Hypothalamus (tissue), 51 donors: ENCODE data around the gene U2AF1L4.
"Not testable (repeated sequence)": the region's sequence is repeated elsewhere in the genome, so short reads cannot be mapped to it uniquely, and the experiment has no call there.

Experiments
- DNase-seq, 51 donors: peaks; one replicate each; lab custom pipeline; 2025; lab: John Stamatoyannopoulos, UW

The U2AF1L4 gene

DNA sequence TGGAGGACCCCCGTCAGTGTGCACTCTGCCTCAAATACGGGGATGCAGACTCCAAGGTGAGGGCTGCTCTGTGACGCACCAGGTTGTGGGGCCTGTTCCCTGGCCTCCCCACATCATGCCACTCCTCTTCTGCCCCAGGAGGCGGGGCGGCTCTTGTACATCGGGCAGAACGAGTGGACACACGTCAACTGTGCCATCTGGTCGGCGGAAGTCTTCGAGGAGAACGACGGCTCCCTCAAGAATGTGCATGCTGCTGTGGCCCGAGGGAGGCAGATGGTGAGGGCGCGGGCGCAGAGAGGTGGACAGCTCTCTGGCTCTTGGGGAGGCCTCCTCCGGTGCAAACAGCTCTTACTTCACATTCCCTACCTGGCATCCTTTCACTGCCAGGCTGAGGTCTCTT is 16.2 kb downstream of the U2AF1L4 start:
- DNase-seq, result no peak

DNA sequence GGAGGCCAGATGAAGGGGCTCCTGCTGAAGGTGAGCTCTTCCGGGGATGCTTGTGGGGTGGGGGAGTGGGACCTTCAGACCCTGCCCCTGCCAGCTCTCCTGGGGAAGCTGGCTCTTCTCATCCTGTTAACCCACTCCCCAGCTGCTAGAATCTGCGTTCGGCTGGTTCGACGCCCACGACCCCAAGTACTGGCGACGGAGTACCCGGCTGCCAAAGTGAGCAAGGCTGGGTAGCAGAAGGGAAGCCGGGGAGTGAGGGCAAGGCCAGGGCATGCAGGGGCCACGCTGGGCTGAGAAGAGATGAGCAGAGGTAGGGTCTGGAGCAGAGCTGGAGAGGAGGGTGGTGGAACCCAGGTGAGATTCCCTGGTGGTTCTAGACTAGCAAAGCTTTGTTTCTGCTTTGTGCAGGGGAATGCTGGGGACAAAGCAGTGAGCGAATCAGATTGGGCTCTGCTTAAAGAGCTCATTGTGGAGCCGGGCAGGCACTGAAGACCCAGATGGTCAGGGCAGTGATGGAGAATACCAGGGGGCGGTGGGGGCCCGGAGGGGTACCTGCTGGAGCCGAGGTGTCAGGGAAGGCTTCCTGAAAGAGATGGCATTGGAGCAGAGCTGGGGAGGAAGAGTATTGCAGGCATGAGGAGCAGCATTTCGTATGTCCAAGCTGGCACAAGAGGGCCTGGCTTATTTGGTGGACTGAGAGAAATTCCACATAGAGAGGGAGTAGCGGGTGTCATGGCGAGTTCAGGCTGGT is 17.1 kb downstream of the U2AF1L4 start:
- DNase-seq, result no peak

DNA sequence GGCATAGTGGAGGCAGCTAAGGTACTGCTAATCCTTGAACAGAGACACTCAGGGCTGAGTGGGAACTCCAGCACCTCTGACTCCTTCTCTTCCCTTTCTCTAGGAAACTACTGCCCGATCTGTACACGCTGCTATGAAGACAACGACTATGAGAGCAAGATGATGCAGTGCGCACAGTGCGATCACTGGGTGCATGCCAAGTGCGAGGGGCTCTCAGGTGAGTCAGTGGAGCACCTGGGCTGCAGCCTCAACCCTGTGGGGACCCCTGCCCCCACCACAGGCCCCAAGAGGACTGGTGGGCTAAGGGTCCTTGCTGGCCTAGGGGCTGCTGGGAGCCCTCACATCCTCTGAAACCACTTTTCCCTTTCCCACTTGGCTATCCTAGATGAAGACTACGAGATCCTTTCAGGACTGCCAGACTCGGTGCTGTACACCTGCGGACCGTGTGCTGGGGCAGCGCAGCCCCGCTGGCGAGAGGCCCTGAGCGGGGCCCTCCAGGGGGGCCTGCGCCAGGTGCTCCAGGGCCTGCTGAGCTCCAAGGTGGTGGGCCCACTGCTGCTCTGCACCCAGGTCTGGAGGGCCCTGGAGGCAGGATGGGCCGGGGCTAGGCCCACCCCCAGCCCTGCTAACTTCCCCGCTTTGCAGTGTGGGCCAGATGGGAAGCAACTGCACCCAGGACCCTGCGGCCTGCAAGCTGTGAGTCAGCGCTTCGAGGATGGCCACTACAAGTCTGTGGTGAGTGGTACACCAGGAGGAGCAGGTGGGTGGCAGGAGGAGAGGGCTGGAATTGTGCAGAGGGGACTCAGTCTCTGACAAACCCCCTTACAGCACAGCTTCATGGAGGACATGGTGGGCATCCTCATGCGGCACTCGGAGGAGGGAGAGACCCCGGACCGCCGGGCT is 17.9 kb downstream of the U2AF1L4 start:
- DNase-seq, result no peak

DNA sequence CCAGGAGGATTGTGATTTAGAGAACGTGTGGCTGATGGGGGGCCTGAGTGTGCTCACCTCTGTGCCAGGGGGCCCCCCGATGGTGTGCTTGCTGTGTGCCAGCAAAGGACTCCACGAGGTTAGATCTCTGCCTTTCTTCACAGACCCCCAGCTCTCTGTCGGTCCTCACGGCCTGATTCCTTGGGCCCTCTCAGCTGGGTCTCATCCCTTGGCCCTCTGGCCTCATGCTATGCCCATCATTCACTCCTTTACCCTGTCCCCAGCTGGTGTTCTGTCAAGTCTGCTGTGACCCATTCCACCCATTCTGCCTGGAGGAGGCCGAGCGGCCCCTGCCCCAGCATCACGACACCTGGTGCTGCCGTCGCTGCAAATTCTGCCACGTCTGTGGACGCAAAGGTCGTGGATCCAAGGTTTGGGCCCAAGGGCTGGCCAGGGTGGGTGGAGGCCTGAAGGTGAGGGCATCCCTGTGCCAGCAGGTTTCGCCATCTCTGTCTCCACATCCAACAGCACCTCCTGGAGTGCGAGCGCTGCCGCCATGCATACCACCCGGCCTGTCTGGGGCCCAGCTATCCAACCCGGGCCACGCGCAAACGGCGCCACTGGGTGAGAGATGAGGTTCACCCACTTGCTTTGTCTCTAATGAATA is 19.9 kb downstream of the U2AF1L4 start:
- DNase-seq, result no peak

DNA sequence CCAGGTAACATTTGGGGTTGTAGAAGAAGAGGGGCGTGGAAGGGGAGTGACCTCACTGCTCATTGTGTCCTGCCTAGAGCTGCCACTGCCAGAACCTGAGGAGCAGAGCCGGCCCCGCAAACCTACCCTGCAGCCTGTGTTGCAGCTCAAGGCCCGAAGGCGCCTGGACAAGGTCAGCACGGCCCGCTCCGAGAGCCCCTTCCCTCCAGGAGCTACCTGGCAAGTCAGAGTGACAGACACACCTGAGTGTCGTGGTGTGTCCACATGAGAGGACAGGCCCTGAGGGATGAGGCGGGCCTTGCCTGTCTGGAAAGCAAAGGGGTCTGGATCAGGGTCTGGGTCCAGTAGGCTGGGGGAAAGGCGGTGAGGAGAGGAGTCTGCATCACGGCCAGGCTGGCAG is 20.7 kb downstream of the U2AF1L4 start:
- DNase-seq, result no peak

DNA sequence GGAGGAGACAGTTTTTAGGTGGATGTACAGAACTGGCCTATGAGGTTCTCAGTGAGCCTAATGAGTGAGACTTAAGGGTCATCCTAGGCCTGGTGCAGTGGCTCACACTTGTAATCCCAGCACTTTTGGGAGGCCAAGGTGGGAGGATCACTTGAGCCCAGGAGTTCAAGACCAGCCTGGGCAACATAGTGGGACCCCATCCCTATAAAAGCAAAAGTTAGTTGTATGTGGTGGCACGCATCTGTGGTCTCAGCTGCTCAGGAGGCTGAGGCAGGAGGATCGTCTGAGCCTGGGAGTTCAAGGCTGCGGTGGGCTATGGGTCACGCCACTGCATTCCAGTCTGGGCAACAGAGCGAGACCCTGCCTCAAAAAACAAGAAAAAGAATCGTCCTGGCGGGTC is 21.1 kb downstream of the U2AF1L4 start:
- DNase-seq, result not testable (repeated sequence)

DNA sequence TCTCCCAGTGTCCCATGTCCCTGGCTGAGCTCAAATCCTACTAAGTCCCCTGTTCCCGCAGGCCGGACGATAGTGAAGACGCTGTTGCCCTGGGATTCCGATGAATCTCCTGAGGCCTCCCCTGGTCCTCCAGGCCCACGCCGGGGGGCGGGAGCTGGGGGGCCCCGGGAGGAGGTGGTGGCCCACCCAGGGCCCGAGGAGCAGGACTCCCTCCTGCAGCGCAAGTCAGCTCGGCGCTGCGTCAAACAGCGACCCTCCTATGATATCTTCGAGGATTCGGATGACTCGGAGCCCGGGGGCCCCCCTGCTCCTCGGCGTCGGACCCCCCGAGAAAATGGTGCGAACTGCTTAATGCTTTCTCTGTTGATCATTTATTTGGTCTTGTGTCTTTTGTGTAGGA is 21.5 kb downstream of the U2AF1L4 start:
- no peak for DNase-seq

DNA sequence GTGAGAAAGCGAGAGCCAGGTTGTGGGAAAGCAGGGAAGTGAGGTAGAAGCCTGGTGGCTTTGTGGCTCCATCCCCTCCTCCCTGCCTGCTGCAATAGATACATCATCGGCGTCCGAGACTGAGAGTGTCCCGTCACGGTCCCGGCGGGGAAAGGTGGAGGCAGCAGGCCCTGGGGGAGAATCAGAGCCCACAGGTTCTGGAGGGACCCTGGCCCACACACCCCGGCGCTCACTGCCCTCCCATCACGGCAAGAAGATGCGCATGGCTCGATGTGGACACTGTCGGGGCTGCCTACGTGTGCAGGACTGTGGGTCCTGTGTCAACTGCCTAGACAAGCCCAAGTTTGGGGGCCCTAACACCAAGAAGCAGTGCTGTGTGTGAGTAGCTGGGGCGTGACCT is 22.3 kb downstream of the U2AF1L4 start:
- no peak for DNase-seq

DNA sequence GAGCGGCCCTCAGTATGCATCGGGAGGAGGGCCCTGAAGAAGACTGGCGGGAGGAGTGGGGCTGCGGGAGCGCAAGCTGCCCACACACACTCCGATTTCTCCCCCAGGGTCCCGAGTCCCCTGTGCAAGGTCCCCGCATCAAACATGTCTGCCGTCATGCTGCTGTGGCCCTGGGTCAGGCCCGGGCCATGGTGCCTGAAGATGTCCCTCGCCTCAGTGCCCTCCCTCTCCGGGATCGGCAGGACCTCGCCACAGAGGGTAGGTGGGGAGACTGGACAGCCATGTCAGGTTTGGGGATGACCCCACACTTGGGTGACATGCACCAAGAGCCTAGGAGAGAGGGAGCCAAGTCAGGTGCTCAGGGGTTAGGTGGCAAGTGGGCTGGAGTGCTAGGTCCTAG is 22.8 kb downstream of the U2AF1L4 start:
- no peak for DNase-seq

DNA sequence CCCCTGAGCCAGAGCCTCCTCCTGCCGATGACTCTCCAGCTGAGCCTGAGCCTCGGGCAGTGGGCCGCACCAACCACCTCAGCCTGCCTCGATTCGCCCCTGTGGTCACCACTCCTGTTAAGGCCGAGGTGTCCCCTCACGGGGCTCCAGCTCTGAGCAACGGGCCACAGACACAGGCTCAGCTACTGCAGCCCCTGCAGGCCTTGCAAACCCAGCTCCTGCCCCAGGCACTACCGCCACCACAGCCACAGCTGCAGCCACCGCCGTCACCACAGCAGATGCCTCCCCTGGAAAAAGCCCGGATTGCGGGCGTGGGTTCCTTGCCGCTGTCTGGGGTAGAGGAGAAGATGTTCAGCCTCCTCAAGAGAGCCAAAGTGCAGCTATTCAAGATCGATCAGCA is 23.8 kb downstream of the U2AF1L4 start:
- no peak for DNase-seq

DNA sequence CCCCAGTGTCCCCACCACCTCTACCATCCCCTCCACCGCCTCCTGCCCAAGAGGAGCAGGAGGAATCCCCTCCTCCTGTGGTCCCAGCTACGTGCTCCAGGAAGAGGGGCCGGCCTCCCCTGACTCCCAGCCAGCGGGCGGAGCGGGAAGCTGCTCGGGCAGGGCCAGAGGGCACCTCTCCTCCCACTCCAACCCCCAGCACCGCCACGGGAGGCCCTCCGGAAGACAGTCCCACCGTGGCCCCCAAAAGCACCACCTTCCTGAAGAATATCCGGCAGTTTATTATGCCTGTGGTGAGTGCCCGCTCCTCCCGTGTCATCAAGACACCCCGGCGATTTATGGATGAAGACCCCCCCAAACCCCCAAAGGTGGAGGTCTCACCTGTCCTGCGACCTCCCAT is 24.6 kb downstream of the U2AF1L4 start:
- DNase-seq, result no peak

DNA sequence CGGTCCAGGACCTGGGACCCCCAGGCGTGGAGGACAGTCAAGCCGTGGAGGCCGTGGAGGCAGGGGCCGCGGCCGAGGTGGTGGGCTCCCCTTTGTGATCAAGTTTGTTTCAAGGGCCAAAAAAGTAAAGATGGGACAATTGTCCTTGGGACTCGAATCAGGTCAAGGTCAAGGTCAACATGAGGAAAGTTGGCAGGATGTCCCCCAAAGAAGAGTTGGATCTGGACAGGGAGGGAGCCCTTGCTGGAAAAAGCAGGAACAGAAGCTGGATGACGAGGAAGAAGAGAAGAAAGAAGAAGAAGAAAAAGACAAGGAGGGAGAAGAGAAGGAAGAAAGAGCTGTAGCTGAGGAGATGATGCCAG is 25.1 kb downstream of the U2AF1L4 start:
- no peak for DNase-seq

DNA sequence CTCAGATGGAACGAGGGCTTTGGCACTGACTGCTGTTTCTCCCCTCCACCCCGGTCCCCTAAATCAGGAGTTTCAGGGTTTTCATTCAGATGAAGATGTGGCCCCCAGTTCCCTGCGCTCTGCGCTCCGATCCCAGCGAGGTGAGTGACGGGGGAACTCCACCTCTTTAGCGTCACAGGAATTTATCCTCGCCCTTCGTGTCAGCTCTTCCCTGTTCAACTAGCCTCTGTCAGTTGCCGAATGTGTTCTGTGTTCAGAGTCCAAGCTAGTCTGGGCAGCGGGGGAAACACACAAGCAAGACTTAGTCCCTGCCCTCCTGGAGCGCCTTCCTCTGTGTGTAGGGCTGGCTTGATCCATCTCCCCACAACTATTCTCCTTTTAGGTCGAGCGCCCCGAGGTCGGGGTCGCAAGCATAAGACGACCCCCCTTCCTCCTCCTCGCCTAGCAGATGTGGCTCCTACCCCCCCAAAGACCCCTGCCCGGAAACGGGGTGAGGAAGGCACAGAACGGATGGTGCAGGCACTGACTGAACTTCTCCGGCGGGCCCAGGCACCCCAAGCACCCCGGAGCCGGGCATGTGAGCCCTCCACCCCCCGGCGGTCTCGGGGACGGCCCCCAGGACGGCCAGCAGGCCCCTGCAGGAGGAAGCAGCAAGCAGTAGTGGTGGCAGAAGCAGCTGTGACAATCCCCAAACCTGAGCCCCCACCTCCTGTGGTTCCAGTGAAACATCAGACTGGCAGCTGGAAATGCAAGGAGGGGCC is 25.6 kb downstream of the U2AF1L4 start:
- DNase-seq, result no peak

DNA sequence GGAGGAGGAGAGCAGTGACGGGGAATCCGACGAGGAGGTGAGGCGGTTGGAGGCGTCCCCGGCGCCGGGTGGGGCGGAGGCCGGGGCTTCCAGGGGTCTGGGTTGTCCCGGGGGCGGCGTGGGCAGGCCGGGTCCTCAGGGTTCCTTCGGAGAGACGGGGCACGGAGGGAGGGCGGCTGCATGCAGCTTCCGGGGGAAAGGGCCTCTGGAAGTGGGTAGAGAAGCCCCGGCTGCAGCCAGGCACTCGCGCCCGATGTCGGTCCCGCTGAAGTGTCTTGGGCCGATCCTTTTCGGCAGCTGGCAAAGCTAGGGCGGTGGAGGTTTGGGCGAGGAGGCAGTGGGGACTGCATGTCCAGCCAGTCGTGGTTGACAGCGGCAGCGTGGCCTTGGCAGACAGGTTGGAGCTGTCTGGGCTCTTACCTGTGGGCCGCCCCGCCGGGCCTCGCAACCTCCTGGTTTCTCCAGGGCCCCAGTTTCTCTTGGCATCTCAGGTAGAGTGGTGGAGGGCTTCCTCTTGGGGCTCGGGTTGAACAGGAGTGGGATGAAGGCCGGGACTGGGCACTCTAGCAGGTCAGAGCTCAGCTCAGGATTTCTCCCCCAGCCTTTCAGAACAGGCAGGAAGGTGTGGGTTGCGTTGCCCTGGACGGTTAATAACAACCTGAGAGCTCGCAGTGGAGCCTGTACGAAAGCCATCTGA is 26.7 kb downstream of the U2AF1L4 start:
- peak in 22 of 51 donors; percentile 6 to 59 (median 28) for DNase-seq

DNA sequence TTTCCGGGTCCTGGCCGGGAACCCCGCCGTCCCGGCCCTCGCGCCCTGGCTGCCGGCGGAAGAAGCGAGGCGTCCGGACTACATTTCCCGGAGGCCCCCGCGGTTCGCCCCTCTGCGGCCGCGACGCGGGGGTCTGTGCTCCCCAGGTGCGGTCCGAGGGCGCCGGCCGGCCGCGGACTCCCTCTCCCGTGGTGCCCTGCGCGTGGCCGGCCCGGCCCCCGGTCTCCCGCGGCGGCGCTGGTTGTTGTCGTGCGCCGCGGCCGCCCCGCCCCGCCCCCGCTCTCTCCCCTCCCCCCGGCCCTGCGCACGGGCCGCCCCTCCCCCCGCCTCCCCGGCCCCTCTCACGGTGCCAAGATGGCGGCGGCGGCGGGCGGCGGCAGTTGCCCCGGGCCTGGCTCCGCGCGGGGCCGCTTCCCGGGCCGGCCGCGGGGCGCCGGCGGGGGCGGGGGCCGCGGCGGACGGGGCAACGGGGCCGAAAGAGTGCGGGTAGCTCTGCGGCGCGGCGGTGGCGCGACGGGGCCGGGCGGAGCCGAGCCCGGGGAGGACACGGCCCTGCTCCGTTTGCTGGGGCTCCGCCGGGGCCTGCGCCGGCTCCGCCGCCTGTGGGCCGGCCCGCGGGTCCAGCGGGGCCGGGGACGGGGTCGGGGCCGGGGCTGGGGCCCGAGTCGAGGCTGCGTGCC is 27.4 kb downstream of the U2AF1L4 start, which contains the start of gene KMT2B:
TSS of gene KMT2B (plus strand) at position 339 of the 680 bp plus-strand sequence. CDS start at position 355, 16 bp downstream.
- peak in 32 of 51 donors; percentile 41 to 99 (median 92) for DNase-seq

DNA sequence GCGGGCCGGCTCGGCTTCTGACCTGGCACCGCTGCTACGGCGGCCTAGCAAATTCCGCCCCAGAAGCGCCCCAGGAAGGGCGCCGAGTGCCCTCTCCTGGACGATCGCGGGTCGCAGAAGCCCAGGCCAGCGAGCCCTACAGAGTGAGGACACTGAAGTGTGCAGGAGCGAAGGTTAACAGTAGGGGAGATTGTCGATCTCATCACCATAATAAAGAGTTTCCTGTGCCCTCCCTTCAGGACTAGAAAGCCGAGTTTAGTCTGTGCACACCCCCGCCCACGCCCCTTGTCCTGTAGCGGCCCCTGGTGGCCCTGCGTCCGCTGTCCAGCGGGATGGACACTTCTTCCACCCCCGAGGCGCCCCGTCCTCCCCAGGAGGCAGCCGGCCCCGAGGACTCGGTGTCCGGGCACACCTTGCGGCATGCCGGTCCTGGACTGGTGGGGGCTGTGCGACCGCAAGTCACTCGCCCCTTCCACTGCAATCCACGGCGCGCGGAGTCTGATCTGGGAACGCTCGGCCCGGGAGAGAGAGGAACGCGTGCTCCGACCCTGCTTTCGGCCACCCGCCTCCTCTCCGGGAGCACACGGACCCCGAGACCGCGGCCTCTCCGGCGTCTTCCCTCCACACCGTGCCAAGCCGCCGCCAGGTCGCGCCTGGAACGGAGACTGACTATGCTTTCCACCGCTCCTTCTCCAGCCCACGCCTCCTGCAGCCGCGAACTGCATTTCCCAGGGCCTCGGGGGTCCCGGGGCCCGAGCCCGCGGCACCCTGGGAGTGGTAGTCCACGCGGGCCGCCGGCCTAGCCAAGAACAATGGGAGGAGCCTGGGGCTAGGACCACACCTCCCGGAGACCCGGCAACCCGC is 28.2 kb downstream of the U2AF1L4 start:
- DNase-seq, result peak; percentile 52 to 99 (median 80)

DNA sequence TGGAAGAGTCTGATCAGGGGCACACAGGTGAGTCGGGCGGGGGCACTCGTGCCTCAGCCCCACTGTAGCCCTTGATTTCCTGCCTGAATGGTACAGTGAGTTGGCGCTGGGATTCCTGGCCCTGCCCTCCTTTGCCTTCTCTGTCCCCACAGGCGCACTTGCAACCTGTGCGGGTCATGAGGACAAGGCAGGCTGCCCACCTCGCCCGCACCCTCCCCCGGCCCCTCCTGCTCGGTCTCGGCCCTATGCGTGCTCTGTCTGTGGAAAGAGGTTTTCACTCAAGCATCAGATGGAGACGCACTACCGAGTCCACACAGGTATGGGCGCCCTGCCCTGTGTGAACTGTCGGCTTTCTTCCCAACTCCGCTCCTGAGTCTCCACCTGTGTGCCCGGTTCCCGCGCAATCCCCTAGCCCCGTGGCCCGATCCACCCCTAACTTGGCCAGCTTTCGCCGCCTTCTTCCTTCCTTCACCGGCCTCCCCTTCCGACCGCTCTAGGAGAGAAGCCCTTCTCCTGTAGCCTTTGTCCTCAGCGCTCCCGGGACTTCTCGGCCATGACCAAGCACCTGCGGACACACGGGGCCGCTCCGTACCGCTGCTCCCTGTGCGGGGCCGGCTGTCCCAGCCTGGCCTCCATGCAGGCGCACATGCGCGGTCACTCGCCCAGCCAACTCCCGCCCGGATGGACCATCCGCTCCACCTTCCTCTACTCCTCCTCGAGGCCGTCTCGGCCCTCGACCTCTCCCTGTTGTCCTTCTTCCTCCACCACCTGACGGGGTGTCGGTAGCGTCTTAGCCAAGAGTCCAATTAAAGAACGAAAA is 29.0 kb downstream of the U2AF1L4 start:
- peak in 40 of 51 donors; percentile 34 to 87 (median 68) for DNase-seq
